ENCODE measurements around the gene FAM111B.
A peak's percentile ranks its signal among the peaks of the same experiment; 100 is the strongest.

FAM111B gene

DNA sequence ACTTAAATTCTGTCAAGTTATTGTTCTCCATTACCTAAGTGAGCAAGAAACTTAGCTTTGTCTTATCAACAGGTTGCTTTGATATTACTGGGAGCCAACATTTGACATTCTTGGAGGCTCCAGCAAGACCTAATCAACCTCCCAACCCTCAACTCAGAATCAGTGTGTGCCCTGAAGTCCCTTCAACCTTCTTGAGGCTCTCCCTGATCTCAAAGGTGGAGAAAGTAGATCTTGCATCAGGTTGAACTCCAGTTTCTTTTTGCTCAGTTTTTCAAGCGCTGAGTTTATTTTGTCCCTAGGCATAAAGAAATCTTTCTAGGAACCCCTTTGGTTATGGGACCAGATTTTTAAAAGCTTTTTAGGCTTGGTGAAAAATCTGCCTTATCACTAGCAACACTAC lies 37.1 kb downstream of the FAM111B start:
- H3K9me3 ChIP-seq (ENCODE audit: low read length): no peaks in the 10 kb centered on the region
- H3K27ac ChIP-seq (ENCODE audit: low read depth, low read length): peak overlapping the region; percentile 66
- H3K4me3 ChIP-seq (ENCODE audit: low read depth in 1 of 2, low read length in 2 of 2): peak overlapping the region; percentile 43 to 94
- no peaks in the 10 kb centered on the region for H3K27me3 ChIP-seq (ENCODE audit: control insufficient read depth in 1 of 2, insufficient read depth in 2 of 2, low read length in 2 of 2)
- H3K36me3 ChIP-seq (ENCODE audit: insufficient read depth, low read length): no peaks in the 10 kb centered on the region
- no peak overlapping the region for H3K9ac ChIP-seq (ENCODE audit: low read length)
- peaks cover 17% of the 10 kb centered on the region for H3K4me1 ChIP-seq (ENCODE audit: insufficient read depth, low read length)

DNA sequence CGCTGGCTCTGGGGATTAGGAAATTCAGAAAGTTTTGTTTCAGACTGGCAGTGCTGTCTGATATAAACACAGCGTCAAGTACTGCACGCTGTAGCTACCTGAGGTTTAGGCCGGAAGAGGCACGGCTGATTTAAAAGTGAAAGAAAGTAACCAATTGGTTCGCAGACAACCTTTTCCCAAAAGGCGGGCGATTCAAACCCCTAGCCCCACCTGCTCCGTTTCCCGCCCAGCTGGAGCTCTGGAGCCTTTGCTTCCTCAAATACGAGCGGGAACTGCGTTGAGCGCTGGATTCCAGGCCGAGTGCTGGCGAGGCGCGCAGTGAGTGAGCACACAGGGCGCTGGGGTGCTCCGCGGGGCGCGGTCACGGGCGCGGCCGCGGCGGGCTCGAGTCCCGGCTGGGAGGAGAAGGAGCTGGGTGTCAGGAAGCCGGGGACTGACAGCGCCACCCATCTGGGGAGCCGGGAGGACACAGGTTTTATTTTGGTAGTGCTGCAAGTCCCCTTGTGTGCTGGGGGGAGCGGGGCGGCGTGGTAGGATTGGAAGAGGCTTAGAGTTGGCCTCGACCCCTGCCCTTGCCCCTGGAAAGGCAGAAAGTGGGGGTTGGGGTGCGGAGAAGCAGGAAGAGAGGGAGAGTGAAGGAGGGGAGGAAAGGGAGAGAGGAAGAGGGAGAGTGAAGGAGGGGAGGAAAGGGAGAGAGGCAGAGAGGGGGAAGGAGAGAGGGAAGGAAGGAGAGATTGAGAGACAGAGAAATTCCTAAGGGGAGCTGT lies 37.7 kb downstream of the FAM111B start:
- peak overlapping the region; percentile 43 to 94 for H3K4me3 ChIP-seq (ENCODE audit: low read depth in 1 of 2, low read length in 2 of 2)
- H3K4me1 ChIP-seq (ENCODE audit: insufficient read depth, low read length): peaks cover 17% of the 10 kb centered on the region
- H3K27ac ChIP-seq (ENCODE audit: low read depth, low read length): peak overlapping the region; percentile 66
- H3K36me3 ChIP-seq (ENCODE audit: insufficient read depth, low read length): no peaks in the 10 kb centered on the region
- H3K9me3 ChIP-seq (ENCODE audit: low read length): no peaks in the 10 kb centered on the region
- H3K9ac ChIP-seq (ENCODE audit: low read length): no peak overlapping the region
- H3K27me3 ChIP-seq (ENCODE audit: control insufficient read depth in 1 of 2, insufficient read depth in 2 of 2, low read length in 2 of 2): no peaks in the 10 kb centered on the region

DNA sequence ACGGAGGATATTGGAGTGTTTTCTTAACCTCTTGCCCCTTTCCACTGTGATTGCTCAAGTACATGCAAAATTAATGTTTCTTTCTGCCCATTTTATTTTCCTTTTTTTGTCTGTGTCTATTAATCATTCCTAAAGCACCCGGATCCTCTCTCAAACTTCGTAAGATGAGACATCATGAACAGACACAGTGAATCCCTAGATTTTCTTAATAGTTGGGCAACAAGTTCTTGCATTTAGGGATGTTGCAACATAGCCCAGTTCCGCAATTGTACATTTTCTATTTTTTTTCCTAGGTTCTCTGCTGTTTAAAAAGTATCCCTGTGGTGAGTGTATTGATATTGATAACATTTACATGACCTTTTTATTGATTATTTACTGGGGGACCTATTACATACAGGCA lies 38.5 kb downstream of the FAM111B start:
- H3K27me3 ChIP-seq (ENCODE audit: control insufficient read depth in 1 of 2, insufficient read depth in 2 of 2, low read length in 2 of 2): no peaks in the 10 kb centered on the region
- H3K4me1 ChIP-seq (ENCODE audit: insufficient read depth, low read length): peaks cover 17% of the 10 kb centered on the region
- H3K9me3 ChIP-seq (ENCODE audit: low read length): no peaks in the 10 kb centered on the region
- H3K36me3 ChIP-seq (ENCODE audit: insufficient read depth, low read length): no peaks in the 10 kb centered on the region
- peak overlapping the region; percentile 21 for H3K27ac ChIP-seq (ENCODE audit: low read depth, low read length)
- peak overlapping the region in 1 of 2 donors; percentile 94 for H3K4me3 ChIP-seq (ENCODE audit: low read depth in 1 of 2, low read length in 2 of 2)
- no peak overlapping the region for H3K9ac ChIP-seq (ENCODE audit: low read length)

DNA sequence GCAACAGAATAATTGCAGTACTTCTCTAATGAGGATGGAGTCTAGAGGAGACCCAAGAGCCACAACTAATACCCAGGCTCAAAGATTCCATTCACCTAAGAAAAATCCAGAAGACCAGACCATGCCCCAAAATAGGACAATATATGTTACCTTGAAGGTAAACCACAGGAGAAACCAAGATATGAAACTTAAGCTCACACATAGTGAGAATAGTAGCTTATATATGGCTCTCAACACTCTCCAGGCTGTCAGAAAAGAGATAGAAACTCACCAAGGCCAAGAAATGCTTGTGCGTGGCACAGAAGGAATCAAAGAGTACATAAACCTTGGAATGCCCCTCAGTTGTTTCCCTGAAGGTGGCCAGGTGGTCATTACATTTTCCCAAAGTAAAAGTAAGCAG lies 44.7 kb downstream of the FAM111B start:
- H3K36me3 ChIP-seq (ENCODE audit: insufficient read depth, low read length): no peaks in the 10 kb centered on the region
- H3K9ac ChIP-seq (ENCODE audit: low read length): no peak overlapping the region
- H3K9me3 ChIP-seq (ENCODE audit: low read length): no peaks in the 10 kb centered on the region
- H3K4me3 ChIP-seq (ENCODE audit: low read depth in 1 of 2, low read length in 2 of 2): no peak overlapping the region
- no peak overlapping the region for H3K27ac ChIP-seq (ENCODE audit: low read depth, low read length)
- no peaks in the 10 kb centered on the region for H3K27me3 ChIP-seq (ENCODE audit: control insufficient read depth in 1 of 2, insufficient read depth in 2 of 2, low read length in 2 of 2)
- H3K4me1 ChIP-seq (ENCODE audit: insufficient read depth, low read length): no peaks in the 10 kb centered on the region

DNA sequence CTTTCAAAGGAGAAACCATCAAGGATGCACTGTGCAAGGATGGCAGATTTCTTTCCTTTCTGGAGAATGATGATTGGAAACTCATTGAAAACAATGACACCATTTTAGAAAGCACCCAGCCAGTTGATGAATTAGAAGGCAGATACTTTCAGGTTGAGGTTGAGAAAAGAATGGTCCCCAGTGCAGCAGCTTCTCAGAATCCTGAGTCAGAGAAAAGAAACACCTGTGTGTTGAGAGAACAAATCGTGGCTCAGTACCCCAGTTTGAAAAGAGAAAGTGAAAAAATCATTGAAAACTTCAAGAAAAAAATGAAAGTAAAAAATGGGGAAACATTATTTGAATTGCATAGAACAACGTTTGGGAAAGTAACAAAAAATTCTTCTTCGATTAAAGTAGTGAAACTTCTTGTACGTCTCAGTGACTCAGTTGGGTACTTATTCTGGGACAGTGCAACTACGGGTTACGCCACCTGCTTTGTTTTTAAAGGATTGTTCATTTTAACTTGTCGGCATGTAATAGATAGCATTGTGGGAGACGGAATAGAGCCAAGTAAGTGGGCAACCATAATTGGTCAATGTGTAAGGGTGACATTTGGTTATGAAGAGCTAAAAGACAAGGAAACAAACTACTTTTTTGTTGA lies 45.4 kb downstream of the FAM111B start:
- Histone ChIP-seq H3K9me3 (ENCODE audit: low read length) (no peaks in the 10 kb centered on the region), H3K27ac (ENCODE audit: low read depth, low read length) (no peak overlapping the region), H3K4me3 (ENCODE audit: low read depth in 1 of 2, low read length in 2 of 2) (no peak overlapping the region), H3K4me1 (ENCODE audit: insufficient read depth, low read length) (no peaks in the 10 kb centered on the region), H3K27me3 (ENCODE audit: control insufficient read depth in 1 of 2, insufficient read depth in 2 of 2, low read length in 2 of 2) (no peaks in the 10 kb centered on the region), H3K9ac (ENCODE audit: low read length) (no peak overlapping the region), H3K36me3 (ENCODE audit: insufficient read depth, low read length) (no peaks in the 10 kb centered on the region)

DNA sequence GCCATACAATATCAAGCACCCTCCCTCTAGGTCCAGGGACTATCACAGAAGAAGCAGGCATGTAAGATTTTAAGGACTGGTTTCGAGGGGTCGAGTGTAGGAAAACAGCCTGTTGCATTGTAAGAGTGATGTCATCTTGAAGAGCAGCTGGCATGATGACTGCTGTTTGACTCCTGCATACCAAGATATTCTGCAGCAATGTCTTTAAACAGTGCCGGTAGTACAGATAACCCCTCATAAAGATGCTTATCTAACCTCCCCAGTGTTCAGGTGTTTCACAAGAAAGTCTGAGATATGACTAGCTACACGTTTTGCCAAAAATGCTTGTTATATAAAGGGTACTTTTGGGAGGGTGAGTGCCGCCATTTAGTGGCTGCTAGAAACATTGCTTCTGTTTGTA lies 47.6 kb downstream of the FAM111B start:
- Histone ChIP-seq H3K27ac (ENCODE audit: low read depth, low read length) (no peak overlapping the region), H3K4me1 (ENCODE audit: insufficient read depth, low read length) (no peaks in the 10 kb centered on the region), H3K36me3 (ENCODE audit: insufficient read depth, low read length) (no peaks in the 10 kb centered on the region), H3K27me3 (ENCODE audit: control insufficient read depth in 1 of 2, insufficient read depth in 2 of 2, low read length in 2 of 2) (no peaks in the 10 kb centered on the region), H3K9me3 (ENCODE audit: low read length) (no peaks in the 10 kb centered on the region), H3K4me3 (ENCODE audit: low read depth in 1 of 2, low read length in 2 of 2) (no peak overlapping the region), H3K9ac (ENCODE audit: low read length) (no peak overlapping the region)

DNA sequence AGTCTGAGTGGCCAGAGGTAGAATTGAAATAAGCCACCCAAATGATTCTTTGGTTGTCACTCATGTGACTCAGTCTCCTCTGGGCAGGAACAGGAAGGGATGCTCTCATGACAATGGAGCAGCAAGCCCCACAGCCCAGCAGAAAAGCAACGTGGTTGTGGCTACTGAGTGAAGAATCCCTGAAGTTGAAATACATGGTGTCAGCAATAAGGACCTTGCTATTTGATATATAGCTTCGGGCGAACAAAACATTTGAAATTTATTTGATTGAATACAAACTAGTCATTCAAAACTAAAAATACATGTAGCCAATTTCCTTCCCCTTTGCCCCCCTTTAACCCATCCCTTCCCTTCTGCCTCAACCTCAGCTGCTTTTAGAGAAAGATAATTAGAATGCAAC lies 50.4 kb downstream of the FAM111B start:
- H3K27ac ChIP-seq (ENCODE audit: low read depth, low read length): no peak overlapping the region
- no peaks in the 10 kb centered on the region for H3K4me1 ChIP-seq (ENCODE audit: insufficient read depth, low read length)
- H3K9me3 ChIP-seq (ENCODE audit: low read length): no peaks in the 10 kb centered on the region
- H3K36me3 ChIP-seq (ENCODE audit: insufficient read depth, low read length): no peaks in the 10 kb centered on the region
- H3K4me3 ChIP-seq (ENCODE audit: low read depth in 1 of 2, low read length in 2 of 2): no peak overlapping the region
- no peak overlapping the region for H3K9ac ChIP-seq (ENCODE audit: low read length)
- no peaks in the 10 kb centered on the region for H3K27me3 ChIP-seq (ENCODE audit: control insufficient read depth in 1 of 2, insufficient read depth in 2 of 2, low read length in 2 of 2)

DNA sequence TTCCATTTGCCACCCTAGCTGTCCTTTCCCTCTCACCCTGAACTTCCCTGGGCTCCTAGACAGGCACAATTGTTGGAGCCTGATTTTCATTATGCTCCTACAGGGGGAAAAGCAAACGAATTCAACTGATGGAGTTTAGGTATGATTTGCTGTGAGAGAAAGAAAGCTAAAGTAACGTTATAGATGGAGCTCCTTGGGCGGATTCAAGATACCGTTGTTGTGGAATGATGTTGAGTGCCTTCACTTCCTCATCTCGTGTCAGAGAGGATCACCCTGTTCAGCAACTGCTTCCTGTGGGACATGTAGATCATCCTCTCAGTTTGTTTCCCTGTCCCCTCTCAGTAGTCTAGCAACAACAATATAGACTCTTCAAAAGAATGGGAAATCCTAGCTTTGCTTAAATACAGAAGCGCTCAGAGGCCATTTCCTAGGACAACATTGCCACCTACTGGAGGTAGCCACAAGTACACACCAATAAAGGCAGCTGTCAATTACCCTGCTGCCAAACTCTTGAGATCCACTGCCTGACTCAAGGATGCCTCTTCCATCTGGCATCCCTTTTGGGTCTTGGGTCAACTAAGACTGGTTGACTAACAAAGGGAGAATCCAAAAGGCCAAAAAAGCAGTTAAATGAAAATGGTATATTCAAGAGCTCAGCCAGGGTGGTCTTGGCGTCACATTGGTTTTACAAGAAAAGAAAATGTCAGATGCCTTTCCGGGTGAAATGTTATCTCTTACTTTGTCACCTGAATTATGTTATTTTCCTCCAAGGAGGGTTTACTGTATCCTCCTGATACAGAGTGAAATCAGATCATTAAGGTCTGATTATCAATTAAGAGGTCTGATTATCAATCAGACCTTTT lies 51.4 kb downstream of the FAM111B start:
- no peaks in the 10 kb centered on the region for H3K9me3 ChIP-seq (ENCODE audit: low read length)
- H3K4me3 ChIP-seq (ENCODE audit: low read depth in 1 of 2, low read length in 2 of 2): no peak overlapping the region
- no peaks in the 10 kb centered on the region for H3K4me1 ChIP-seq (ENCODE audit: insufficient read depth, low read length)
- no peaks in the 10 kb centered on the region for H3K27me3 ChIP-seq (ENCODE audit: control insufficient read depth in 1 of 2, insufficient read depth in 2 of 2, low read length in 2 of 2)
- H3K36me3 ChIP-seq (ENCODE audit: insufficient read depth, low read length): no peaks in the 10 kb centered on the region
- no peak overlapping the region for H3K9ac ChIP-seq (ENCODE audit: low read length)
- no peak overlapping the region for H3K27ac ChIP-seq (ENCODE audit: low read depth, low read length)

DNA sequence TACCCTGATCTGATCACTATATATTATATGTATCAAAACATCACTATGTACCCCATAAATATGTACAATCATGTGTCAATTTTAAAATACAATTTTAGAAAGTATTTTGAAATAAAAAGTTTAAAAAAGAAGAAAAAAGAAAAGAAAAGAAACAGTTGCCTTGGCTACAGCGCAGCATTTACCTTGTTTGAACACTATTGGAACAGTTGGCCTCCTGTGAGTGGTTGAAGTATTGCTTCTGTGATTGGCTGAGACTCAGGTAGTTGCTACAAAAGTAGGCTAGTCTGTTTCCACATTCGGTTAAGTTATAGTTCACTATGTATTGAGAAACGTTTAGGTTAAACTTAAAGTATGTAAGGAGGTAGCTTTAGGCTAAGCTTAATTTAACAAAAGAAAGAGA lies 57.0 kb downstream of the FAM111B start:
- Histone ChIP-seq H3K4me1 (ENCODE audit: insufficient read depth, low read length) (no peaks in the 10 kb centered on the region), H3K36me3 (ENCODE audit: insufficient read depth, low read length) (no peaks in the 10 kb centered on the region), H3K27me3 (ENCODE audit: control insufficient read depth in 1 of 2, insufficient read depth in 2 of 2, low read length in 2 of 2) (no peaks in the 10 kb centered on the region), H3K27ac (ENCODE audit: low read depth, low read length) (no peak overlapping the region), H3K9ac (ENCODE audit: low read length) (no peak overlapping the region), H3K9me3 (ENCODE audit: low read length) (no peaks in the 10 kb centered on the region), H3K4me3 (ENCODE audit: low read depth in 1 of 2, low read length in 2 of 2) (no peak overlapping the region)

DNA sequence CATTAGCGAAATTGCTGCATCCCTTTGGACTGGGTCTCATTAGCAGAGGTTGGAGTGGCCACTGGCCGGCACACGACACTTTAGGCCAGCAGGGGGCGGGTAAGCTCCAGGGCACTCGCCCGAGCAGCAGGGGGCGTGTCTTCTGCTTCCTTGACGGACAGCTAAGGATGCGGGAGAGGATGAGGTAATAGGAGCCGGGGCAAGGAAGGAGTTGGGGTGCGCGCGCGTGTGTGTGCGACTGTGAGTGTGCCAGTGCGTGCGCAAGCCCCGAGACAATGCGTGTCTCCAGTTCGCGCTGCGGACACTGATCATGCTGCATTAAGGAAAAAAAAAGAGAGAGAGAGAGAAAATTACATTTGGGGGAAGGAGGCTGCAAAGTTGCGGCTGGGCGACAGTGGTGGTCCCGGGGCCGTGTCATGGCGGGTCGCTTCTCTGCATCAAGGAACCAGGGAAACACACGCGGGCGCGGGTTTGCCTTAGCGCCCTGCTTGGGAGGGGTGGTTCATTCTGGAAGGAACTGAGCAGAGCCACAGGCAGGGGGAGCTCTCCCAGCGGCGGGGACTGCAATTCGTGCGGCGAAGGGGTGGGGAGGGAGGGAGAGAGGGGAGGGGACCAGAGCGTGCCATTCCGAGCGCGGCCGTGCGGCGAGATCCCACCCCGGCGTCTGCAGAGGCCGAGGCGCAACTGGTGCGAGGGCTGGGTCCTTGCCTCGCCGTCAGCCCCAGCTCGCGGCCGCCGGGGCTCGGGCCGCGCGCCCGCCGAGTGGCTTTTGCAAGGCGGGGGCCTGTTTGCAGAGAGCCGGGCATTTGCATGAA lies 64.7 kb downstream of the FAM111B start, which contains the start of gene DTX4:
Gene DTX4 (plus strand): TSS at position 625 of the 815 bp plus-strand sequence. CDS start 464 bp downstream, outside the sequence.
- Histone ChIP-seq H3K27me3 (ENCODE audit: control insufficient read depth in 1 of 2, insufficient read depth in 2 of 2, low read length in 2 of 2) (no peaks in the 10 kb centered on the region), H3K36me3 (ENCODE audit: insufficient read depth, low read length) (no peaks in the 10 kb centered on the region), H3K9ac (ENCODE audit: low read length) (peak within 1 kb of the TSS; percentile 52), H3K27ac (ENCODE audit: low read depth, low read length) (no peak within 1 kb of the TSS), H3K4me3 (ENCODE audit: low read depth in 1 of 2, low read length in 2 of 2) (peak within 1 kb of the TSS; percentile 74 to 86), H3K4me1 (ENCODE audit: insufficient read depth, low read length) (peaks cover 8% of the 10 kb centered on the region), H3K9me3 (ENCODE audit: low read length) (no peaks in the 10 kb centered on the region)

Measured in muscle layer of colon (tissue), 2 donors.